NCI-H1092 (cell line): ENCODE measurements around the gene CDYL2.

Experiments
- DNase-seq: peaks from one replicate; lab custom pipeline; 2025; lab: John Stamatoyannopoulos, UW

Gene CDYL2

DNA sequence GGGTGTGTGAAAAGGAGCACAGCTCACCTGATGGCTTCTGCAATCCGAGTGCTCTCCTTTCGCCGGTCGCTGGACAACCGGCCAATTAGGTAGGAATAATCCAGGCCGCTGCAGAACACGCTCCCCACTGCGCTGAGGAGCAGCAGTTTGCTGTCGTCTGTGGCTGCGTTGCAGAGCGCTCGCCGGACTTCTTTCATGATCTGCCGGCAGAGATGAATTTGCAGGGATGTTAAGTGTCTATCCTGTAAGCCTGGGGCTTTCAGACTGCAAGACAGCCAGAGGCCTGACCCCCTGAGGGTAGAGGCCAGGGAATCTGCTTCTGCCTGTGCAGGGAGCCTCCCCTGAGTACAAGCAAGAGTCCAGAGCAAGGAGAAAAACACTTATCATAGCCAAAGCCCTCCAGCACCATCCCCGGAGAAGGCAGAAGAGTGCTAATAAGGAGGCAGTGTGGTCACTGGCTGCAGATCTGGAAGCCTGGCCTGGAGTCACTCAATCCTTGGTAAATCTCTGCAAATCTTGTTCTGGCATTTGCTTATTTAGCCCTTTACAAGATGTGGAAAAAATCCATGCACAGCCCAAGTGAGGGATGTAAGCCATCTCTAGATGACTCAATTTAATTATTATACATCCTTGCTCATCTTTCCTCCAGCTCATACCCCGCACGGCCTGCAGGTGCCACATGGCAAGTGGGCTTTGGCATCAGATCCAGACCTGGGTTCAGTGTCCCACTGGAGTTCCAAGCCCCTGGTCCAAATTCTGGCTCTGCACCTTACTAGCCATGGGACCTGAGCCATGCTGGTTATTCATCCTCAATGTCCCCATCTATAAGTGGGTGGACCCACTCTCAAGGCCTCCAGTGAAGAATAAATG lies 183.4 kb downstream of the CDYL2 start:
- no peak for DNase-seq

DNA sequence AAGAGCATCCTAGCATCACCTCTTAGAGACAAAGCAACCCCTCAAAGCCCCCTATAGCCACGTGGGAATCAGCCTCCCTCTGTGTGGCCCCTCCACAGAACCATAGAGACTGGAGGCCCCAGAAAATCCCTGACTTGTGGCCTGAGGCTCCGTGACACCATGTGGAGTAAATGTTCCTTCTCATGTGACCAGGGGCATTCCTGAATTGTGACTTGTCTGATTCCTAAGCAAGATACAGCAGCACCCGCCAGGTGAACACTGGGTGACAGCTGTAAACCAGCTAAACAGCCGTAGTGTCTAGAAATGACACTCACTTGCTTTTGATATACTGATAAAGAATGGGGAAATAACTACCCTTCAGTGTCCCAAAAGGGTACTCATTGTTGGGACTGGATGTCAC lies 184.6 kb downstream of the CDYL2 start:
- DNase-seq: no peak

DNA sequence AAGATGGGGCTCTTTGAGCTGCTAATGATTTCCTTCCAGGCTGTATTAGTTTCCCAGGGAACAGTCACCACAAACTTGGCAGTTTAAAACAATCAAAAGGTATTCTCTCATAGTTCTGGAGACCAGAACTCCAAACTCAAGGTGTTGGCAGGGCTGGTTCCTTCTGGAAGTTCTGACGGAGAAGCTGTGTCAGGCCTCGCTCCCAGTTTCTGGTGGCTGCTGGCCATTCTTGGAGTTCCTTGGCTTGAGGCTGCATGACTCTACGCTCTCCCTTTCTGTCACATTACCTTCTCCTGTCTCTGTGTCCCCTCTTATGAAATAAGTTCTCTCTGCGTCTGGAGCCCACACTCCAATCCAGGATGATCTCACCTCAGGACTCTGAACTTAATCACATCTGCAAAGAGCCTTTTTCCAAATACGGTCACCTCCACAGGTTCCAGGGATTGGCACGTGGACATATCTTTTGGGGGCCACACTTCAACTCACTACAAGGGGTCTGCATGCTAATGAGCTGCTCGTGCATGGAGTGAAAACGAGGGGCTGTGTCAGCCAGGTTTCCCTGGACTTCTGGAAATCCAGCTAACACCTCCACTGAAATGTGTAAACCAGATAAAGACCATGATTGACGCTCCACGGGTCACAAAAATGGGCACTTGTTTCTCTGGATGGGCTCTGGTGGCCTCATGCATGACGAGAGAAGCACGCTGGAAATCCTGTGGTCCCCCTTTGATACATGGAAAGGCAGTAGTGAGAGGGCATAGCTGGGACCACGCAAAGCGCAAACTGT lies 185.3 kb downstream of the CDYL2 start:
- no peak for DNase-seq

DNA sequence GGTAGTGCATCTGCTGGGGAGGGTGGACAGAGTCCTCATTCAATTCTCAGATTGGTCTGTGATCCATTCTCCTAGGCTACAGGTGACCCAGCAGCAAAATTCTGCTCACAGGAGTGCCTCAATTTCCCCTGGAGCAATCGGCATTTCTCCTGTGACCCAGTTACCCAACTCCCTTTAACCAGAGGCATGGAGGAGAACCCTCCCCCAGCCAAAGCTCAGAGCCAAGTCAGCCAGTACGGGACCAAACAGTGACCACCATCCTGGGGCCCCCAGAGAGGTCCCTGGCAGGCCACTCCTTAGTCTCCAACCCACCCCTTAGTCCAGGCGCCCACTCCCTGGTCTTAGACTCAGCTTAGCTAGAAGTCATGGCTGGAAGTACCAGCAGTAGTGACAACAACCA lies 188.0 kb downstream of the CDYL2 start:
- DNase-seq: no peak

DNA sequence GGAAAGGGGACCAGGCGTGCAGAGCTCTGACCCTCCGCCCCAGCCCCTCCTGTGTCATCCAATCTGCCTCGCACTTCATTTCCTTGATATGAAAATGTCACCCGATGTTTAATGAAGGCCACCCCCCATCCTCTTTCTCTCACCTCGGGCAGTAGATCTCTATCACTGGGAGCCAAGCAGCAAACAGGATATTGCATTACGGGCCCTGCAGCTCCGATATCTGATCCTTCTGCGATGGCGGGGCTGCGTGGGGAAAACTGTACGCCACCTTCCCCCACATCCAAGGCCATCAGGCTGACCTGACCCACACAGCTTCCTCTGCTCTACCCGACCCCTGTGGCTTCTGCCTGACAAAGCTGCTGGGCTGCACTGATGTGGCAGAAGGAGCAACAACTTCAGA lies 188.7 kb downstream of the CDYL2 start:
- DNase-seq: no peak

DNA sequence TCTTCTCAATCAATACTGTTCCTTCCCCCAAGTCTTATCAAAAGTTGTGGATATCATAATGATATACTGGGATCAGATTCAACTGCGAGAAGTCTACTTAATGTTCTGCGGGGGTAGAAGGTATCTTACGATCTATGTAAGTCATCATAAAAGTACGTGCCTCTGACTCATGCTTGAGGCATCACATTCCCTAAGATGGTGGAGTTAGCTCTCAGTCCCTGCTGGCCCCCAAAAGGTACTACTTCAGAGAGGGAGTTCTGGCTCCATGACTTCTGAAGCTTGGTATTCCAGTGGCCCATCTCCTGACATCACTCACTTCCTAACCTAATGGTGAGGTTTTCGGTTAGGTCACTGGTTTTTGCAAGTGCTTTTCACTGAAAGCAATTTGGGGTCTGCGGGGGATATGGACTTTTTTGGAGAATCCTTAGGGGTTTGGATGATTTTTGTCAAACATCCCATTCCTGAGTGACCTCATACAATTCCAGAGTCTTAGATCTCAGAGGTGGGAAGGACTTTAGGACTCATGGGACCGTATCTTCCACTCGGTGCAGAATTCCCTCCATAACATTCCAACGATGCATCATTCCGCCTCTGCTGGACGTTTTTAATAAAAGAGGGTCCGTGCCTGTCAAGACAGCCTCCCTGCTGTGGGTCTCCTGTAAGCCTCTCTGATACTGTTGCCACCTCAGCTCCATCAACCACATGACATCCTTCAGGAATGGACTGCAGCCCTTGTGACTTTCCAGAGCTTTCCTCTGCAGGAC lies 189.3 kb downstream of the CDYL2 start:
- DNase-seq: no peak

DNA sequence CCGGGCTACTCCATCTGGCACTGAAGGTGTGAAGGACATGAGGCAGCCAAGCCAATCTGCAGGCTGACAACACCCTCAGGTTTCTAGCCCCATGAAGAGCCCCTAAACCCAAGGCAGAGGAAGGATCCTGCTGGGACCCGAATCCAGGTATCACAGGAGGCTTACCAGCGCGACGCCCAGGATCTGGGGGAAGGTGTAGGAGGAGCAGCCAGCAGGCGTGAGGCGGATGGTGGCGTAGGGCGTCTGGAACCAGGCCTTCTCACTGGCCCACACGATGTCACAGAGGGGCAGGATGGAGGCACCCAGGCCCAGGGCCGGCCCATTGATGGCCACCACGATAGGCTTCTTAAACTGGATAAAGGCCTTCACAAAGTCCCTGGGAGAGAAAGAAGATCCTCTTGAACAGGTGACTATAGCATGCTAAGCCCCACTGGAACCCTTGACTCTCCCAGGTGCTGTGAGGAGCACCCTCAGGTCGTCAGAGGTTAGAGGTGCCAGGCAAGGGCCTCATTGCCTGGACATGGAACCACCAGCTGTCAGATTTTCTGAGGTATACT lies 191.9 kb downstream of the CDYL2 start:
- DNase-seq: no peak

DNA sequence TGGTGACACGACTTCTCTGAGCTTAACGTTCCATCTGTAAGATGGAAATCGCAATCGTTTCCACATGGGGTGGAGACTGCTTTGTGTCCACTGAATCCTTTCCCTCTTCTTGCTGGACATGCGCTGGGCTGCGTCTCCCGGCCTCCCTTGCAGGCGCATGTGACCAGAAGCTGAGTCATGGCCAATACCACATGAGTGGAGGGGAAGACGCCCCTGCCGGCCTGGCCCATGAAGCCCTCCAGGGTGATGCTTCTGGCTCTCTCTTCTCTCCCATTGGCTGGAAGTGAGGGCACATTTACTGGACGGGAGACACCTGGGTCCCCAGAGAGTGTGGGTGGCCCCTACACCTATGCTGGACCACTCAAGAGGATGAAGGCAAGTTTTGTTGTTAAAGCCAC lies 192.5 kb downstream of the CDYL2 start:
- no peak for DNase-seq

DNA sequence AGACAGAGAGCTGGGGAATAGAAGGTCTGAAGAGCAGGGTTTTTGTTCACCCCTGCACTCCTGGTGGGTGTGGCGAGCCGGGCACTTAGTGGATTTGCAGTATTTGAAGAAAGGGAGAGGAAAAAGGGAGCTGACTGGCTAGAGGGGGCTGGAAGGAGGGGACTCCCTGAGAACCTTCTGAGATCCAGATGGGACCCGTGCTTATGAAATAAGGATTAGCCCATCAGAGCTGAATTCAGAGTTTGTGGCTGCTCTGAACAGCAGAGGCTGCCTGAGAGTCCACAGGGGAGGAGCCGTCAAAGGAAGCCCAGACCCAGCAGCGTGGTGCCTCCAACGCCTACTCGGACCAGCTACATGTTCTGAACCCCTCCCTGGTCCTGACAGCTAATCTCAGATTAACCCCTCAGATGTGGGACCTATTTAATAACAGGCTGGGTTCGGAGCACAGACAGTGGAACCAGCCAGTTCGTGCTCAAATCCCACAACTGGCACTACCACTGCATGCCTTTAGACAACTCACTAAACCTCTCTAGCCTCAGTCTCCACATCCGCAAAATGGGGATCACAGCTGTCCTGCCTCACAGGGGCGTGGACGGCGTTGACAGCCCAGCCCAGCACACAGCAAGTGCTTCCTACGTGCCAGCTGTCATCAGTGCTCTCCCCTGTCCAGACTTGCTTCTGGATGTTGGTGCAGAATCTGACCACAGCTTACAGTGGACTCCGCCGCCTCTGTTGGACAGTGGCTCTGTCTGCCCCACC lies 193.0 kb downstream of the CDYL2 start:
- no peak for DNase-seq

DNA sequence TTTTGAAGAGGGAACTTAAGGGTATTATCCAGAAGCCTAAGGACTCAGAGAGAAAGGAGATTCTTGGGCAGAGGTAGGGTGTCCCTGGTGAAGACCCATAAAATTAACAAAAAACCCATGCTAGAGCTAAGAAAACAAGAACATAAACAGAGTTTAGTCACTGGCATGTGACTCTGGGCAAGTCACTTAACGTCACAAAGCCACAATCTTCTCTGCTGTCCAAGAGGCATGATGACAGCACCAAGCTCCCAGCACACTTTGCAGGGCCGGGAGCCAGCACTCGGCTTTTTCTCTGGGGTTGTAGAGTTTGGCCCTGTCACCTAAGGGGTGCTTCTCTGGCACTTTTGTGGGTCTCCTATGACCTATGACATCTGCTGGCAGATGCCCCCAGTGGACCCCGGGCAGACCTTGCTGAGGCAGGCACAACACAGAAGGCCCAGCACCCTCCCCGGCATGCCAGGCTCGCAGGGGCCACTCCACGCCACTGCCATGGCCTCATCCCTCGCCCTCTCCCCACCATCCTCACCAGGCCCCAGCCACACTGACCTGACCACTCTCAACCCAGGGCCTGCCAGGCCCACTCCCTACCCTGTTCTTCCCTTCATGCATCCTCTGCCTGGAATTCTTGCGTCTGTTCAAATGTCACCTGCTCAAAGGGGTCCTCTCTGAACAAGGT lies 193.8 kb downstream of the CDYL2 start:
- DNase-seq: no peak

DNA sequence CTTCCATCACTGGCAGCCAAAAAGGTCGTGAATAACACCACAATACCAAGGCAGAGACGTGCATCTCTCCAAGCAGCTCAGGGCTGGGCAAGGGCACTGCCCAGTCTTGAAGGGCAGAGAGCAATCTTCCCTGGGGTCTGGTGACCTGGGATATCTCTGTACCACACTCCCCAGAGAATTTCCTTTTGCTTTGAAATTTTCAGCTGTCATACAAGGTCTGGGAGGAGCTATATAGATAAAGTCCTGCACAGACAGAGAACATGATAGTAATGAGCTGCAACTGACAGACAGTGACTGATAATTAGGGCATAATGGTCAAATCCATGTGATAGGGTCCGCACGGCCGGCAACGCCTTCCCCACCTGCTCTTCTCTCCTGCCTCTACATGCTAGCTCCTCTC lies 195.5 kb downstream of the CDYL2 start:
- no peak for DNase-seq

DNA sequence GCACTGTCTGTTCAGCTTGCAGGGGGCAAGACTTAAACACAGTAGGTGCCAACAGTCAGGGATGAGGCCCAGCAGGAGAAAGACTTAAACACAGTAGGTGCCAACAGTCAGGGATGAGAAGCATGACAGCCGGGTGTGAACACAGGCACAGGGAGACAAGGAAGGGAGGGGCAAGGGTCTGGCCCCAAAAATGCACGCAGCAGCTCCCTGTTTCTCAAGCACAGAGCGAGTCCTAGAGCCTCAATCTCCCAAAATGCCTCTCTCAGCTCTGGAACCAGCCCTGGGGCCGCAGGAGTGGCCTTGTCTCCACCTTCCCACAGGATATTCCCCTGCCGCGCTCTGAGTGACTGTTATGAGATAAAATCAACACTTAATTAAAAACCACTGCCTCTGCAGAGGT lies 197.2 kb downstream of the CDYL2 start:
- DNase-seq: no peak

DNA sequence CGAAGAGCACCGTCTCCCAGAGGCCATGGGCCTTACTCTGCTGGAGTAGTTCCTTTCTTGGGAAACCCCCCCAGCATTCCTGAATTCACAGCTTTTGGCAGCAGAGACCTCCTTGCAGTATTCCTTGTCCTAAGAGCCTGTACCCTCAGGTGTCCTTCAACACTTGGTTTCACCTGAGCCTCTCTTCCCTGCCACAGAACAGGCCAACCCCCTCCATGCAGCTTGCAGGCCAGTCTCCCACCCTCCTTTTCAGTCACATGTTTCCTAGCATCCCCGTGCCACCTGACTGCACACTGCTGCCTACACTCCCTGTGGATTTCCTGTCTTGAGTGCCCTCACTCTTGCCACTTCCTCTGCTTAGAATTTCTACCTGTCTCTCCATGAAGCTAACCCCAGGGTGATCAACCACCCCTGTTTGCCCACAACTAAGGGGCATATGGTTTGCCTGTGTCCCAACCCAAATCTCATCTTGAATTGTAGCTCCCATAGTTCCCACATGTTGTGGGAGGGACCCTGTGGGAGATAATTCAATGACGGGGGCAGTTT lies 198.1 kb downstream of the CDYL2 start:
- no peak for DNase-seq

DNA sequence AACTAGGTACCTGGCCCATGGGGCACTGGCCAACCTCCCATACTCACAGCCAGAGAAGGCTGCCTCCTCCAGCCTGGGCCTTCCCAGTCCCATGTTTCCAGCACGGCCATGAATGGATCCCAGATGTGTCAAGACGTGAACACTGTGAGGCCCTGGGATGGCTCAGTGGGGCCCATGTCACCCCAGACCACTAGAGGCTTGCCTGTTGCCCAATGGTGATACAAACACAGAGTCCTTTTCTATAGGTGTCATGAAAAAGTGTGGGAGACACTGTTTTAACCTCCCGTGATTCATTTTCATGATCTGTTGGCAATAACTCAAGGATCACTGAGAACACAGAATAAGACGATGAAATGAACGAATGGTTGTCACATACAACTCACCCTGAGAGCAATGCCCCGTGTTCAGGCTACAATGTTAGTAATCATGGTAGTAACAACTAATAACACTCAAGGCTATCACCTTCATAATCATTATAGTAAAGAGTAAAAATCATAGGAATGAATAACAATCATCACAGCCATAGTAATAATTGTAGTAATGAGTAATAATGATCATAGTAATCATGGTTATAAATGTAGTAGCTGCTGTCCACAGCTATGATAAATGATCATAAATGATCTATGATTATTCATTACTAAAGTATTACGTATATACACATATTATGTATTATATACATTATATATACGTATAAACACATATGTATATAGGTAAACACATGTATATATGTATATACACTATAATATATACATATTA lies 199.6 kb downstream of the CDYL2 start:
- DNase-seq: no peak

DNA sequence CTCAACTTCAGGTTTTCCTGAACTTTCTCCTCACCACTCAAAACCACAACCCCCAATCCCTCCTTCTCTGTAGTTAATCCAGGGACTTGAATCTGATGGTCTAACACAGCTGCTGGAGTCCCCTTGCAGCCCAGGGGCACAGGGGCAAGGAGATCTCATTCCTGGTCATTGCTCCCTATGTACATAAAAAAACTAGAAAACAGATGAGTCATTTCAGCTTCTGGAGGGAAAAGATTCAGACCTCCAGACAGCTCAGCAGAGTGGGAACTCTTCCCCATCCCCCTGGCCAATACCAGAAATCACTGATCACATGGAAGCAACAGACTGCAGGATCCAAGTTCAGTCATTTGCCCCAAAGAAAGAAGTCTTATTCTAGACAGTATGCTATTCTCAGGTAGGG lies 201.5 kb downstream of the CDYL2 start:
- DNase-seq: no peak

DNA sequence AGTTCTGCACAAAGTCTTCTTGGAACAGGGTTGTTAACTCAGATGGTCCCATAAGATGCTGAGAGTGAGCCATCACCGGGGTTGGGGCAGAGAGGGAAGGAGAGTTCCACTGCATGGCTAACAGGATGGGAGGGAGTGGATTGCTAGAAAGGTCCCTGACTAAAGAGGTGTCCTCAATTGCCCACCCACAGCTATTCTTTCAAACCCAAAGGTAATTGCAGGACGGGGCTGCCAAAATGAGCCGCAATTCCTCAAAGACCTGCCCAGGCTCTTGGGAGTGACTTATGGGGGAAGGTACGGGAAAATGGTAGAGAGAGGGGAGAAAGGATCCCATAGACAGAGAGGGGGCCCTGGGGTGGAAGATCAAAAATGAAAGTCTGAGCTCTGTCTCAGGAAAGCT lies 203.2 kb downstream of the CDYL2 start:
- no peak for DNase-seq

DNA sequence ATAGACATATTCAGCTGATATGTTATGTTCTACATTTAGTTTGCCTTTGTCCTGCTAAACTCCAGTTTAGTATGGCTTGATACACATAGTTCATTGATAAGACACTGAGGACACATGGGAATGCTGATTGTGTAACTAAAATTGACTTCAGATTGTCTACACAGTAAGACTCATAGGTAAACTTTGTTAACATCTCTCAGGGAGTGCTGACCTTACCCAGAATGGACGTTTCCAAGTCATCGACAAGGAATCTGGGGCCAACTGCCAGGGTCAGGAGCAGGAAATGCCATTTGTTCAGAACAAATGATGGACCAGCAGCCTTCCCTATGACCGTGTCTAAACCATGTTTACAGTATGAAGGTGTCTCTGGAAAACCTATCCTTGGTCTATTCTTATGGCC lies 204.9 kb downstream of the CDYL2 start:
- no peak for DNase-seq

DNA sequence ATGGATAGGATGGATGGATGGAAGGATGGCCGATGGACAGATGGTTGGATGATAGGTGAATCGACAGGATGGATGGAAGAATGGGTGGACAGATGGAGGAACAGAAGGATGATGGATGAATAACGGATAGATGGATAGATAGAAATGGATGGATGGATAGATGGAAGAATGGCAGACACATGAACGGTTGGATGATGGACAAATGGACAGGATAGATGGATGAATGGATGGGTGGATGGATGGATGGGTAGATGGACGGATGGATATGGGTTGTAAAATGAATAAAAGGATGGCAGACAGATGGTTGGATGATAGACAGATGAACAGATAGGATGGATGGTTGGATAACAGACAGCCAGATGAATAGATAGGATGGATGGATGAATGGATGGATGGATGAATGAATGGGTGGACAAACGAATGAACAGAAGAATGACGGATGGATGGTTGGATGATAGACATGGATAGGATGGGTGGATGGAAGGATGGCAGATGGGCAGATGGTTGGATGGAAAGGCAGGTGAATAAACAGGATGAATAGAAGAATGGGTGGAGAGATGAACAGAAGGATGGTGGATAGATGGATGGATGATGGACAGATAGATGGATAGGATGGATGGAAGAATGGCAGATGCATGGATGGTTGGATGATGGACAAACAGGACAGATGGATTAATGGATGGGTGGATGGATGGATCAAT lies 207.7 kb downstream of the CDYL2 start:
- DNase-seq: no peak

DNA sequence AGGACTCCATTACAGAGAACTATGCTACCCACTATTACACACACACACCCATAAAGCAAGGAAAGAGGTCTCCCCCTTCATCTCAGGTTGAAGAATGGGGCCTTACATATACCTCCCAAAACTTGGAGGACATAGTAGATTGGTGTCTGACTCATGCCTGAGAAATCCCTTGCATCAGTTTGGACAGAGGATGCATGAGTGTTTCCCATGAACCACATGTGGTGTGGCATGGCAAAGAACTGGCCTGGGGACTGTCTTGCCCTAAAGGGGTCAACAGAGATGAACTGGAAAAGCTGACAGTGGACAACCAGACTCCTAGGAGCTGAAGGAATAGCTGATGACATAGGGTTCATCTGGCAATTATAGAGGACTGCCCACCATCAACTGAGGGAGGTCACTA lies 209.6 kb downstream of the CDYL2 start:
- DNase-seq: no peak
